Endothelial cell (in vitro differentiated cells): ENCODE data around the gene BMPR1B. TPM values are rescaled to one million over a fixed set of nuclear protein-coding genes. Genes with fewer than 3 reads are reported as not detected.

Experiments used
- DNase-seq: peaks from one replicate; pipeline ENCODE4 v3.0.0; 2021; ENCODE audit warnings: low spot score
- H3K27ac Mint-ChIP-seq: one replicate; pipeline ENCODE4 v1.8.0; 2021; ENCODE audit warnings: mixed read lengths, inconsistent platforms; ENCODE audit not compliant: unreplicated experiment
- H3K27me3 Mint-ChIP-seq: one replicate; pipeline ENCODE4 v1.8.0; 2021; ENCODE audit warnings: mild to moderate bottlenecking, moderate library complexity, mixed read lengths, inconsistent platforms; ENCODE audit not compliant: unreplicated experiment
- H3K36me3 Mint-ChIP-seq: one replicate; pipeline ENCODE4 v1.8.0; 2021; ENCODE audit warnings: mild to moderate bottlenecking, low read depth, mixed read lengths, inconsistent platforms; ENCODE audit not compliant: unreplicated experiment
- H3K4me1 Mint-ChIP-seq: one replicate; pipeline ENCODE4 v1.8.0; 2021; ENCODE audit warnings: mild to moderate bottlenecking, mixed read lengths, inconsistent platforms; ENCODE audit not compliant: unreplicated experiment
- H3K4me3 Mint-ChIP-seq: one replicate; pipeline ENCODE4 v1.8.0; 2021; ENCODE audit warnings: mild to moderate bottlenecking, mixed read lengths, inconsistent platforms; ENCODE audit not compliant: unreplicated experiment
- H3K9me3 Mint-ChIP-seq: one replicate; pipeline ENCODE4 v1.8.0; 2021; ENCODE audit warnings: mixed read lengths, inconsistent platforms; ENCODE audit not compliant: unreplicated experiment
- CTCF ChIP-seq: fragments of 200-600 bp; sonication (generic); IDR thresholded peaks from one replicate; pipeline ENCODE4 v1.5.0; 2021; ENCODE audit warnings: antibody characterized with exemption; ENCODE audit not compliant: unreplicated experiment
- total RNA-seq: library from RNA; stranded (reverse); fragmentation: NEBNext Ultra II Directional; extraction: Animal tissue kit (Norgen Biotek cat#: 25700); gene quantifications from one replicate; pipeline ENCODE4 v1.2.1, GENCODE V29; 2021; ENCODE audit not compliant: unreplicated experiment

The BMPR1B gene
- total RNA-seq, 1 donor from 2014 or later: 5.4 TPM

DNA sequence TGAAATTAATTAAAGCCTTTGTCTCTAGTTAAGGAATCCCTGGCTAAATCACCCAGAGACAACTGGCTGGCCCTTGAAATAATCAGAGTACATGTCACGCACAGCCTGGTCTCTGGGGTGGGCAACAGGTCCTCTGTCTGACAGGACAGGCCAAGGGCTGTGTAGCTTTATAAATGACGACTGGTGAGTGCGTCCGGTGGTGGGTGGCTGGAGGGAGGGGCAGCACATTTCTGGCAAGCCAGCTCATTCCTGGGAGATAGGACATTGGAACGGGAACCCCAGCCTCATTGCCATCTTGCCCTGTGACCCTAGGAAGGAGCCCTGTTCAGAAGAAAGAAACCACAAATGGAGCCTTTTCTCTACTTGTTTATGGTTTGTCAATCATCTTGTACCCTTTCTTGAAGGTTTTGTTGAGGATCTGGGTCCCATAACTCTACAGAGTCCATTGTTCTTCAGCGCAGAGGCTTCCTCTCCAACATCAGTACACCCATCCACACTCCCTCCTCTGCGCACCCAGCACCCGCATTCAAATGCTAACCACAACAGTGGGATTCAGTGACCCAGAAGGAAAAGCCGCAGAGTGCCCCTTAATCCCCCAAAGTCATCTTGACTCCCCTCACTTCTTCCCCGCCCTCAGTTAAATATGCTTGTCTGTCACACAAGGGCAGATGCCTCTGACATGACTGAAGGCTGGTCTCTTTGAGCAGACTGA is 422.9 kb downstream of the BMPR1B start:
- no peak for TF ChIP-seq CTCF
- Mint-ChIP-seq H3K4me1 (peaks cover 3% of the 10 kb centered on the region), H3K27me3 (no peaks in the 10 kb centered on the region), H3K36me3 (peaks cover 12% of the 10 kb centered on the region), H3K4me3 (no peak overlapping the region), H3K27ac (no peak overlapping the region), H3K9me3 (peaks cover 4% of the 10 kb centered on the region)
- no peak for DNase-seq

DNA sequence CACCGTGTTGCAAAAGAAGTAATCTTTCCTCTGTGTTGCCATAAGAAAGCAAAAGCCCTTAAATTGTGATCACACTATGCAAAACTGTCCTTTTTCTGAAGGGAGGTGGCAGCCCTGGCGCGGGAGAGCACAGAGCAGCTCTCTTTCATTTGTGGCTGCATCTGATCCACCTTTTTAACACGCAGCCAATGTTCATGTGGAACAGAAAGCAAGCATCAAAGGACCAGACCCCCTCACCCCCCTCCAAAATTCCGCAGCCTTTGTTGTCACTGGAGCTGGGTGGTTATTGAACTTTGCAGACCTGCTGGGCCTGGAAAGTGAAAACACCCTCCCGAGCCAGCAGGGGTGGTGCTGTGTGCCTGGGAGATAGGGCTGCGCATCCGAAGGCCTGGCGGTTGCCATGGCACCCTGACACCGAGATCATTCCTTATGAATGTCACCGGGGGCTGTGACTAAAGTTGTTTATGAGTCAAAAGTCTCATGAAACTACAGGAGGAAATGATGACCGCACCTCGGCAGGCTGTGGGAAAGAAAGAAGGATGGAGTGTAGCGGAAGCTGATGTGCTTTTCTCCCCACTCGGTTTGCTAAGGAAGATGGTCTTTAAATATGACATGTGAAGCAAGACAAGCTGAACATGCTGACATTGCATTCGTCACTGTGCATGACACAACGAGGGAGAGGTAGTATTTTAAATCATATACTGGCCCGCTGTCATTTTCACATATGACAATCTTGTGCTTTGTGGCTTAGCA is 423.7 kb downstream of the BMPR1B start:
- H3K36me3 Mint-ChIP-seq: peaks cover 12% of the 10 kb centered on the region
- peaks cover 3% of the 10 kb centered on the region for H3K4me1 Mint-ChIP-seq
- TF ChIP-seq CTCF: no peak
- H3K27ac Mint-ChIP-seq: no peak overlapping the region
- peaks cover 4% of the 10 kb centered on the region for H3K9me3 Mint-ChIP-seq
- H3K4me3 Mint-ChIP-seq: no peak overlapping the region
- no peak for DNase-seq
- no peaks in the 10 kb centered on the region for H3K27me3 Mint-ChIP-seq

DNA sequence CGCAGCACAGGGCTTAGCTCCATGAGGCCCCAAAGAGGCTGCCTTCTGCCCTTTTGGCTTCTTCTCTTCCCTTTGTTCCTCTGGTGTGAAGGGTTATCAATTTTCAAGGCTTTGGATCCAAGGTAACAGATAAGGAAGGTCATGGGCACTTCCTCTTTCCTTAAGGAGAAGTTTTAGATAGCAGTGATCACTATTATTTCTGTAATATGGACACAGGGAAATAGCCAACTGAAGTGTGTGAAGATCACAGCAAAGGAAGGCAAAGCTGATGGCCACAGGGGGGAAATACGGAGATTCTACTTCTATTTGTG is 424.2 kb downstream of the BMPR1B start:
- Mint-ChIP-seq H3K4me1 (peaks cover 3% of the 10 kb centered on the region), H3K36me3 (peaks cover 11% of the 10 kb centered on the region), H3K9me3 (peaks cover 4% of the 10 kb centered on the region), H3K27me3 (no peaks in the 10 kb centered on the region), H3K27ac (no peak overlapping the region), H3K4me3 (no peak overlapping the region)
- no peak for DNase-seq
- TF ChIP-seq CTCF: no peak

DNA sequence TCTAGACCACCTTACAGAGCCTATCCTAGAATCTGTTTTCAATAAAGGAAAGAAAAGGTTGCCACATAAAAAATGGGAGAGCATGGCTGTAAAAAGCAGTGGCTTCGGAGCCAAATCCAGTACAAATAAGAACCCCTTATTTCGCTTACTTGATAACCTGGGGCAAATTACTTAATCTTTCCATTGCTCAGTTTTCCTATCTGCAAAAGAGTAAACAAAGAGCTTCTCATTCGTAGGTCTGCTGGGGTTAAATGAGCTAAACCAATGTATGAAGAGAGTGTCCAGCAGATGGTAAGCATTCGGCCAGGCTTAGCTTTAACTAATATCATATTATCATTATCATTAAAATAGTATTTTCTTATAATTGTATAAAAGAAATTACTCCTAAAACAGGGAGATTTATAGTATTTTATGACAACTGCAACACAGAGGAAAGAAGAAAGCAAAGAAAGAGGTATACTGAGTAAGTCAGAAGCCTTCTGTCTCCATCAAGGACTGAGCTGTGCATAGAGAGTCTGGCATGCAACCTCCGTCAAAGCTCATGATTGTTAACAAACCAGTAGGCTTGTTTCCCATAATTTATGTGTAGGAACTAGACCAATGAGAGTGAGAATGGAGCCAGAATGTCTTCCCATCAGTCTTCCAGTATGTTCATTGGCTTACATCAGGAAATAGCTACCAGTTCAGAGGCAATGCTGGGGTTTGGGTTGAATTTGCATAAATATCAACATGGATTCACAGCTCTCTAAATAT is 426.1 kb downstream of the BMPR1B start:
- no peak overlapping the region for H3K27ac Mint-ChIP-seq
- TF ChIP-seq CTCF: no peak
- H3K4me3 Mint-ChIP-seq: no peak overlapping the region
- no peaks in the 10 kb centered on the region for H3K36me3 Mint-ChIP-seq
- no peak for DNase-seq
- no peaks in the 10 kb centered on the region for H3K27me3 Mint-ChIP-seq
- H3K4me1 Mint-ChIP-seq: peaks cover 3% of the 10 kb centered on the region
- no peaks in the 10 kb centered on the region for H3K9me3 Mint-ChIP-seq
